ENCODE results near the gene SEMA3G.

- TF ChIP-seq CTCF (IDR thresholded peaks at IDR 0.05; ENCODE audit: insufficient read depth, low read length) (no peak), REST (IDR thresholded peaks at IDR 0.05; ENCODE audit: insufficient replicate concordance, low read depth) (no peak), POLR2AphosphoS5 (IDR thresholded peaks at IDR 0.05; ENCODE audit: low read depth) (no peak), GABPA (IDR thresholded peaks at IDR 0.05; ENCODE audit: low read depth) (no peak)
These were observed 24.1 kb upstream of the SEMA3G start for GRCh38 chr3:52469001-52469400.

Data from HL-60 (cell line).